ENCODE results near the gene PFKFB4.

PFKFB4 gene

DNA sequence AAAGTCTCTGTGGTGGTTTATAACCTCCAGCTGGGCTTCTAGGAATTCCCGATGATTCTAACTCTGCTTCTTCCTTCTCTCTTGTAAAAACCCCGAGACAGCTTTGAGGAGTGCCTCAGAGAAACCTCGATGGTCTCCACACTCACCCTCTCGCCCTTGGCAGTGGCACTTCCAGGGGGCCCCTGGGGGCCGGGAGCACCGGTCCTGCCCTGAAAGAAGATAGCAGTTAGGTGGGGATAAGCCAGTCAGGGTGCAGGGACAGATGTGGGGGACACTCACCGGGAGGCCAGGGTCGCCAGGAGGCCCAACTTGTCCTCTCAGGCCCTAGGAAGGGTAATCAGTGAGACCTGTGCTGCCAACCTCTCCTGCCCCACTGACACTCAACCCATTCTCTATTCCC lies 28.8 kb upstream of the PFKFB4 start:
- no peaks in the 10 kb centered on the region for H3K4me1 ChIP-seq (ENCODE audit: control insufficient read depth in 1 of 2, insufficient read depth in 2 of 2, low read length in 2 of 2)
- H3K9ac ChIP-seq (ENCODE audit: low read depth in 1 of 2, low read length in 2 of 2): no peak overlapping the region
- H3K27ac ChIP-seq (ENCODE audit: low read depth, low read length): no peak overlapping the region
- H3K36me3 ChIP-seq (ENCODE audit: control insufficient read depth in 1 of 2, insufficient read depth in 2 of 2, low read length in 2 of 2): no peaks in the 10 kb centered on the region
- H3K9me3 ChIP-seq (ENCODE audit: control insufficient read depth in 1 of 2, low read length in 2 of 2): no peaks in the 10 kb centered on the region
- H3K27me3 ChIP-seq (ENCODE audit: control insufficient read depth in 1 of 2, insufficient read depth in 2 of 2, low read length in 2 of 2): no peaks in the 10 kb centered on the region
- no peak overlapping the region for H3K4me3 ChIP-seq (ENCODE audit: low read depth in 1 of 2, low read length in 2 of 2)

DNA sequence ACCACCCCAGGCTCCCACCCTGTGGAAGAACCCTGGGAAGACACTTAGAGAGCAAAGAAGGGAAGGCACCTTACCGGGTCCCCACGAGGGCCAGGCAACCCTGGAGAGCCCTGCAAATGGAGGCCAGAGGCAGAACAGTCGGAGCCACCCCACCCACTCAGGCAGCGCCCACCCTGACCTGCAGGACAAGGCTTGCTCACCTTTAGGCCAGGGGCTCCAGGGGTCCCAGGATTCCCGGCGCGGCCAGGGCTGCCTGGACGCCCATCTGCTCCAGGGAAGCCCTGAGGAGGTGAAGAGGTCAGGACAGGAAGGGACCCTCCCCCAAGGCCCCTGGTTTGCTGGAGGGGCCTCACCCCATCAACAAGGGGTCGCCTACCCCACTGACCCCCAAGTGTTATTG lies 28.2 kb upstream of the PFKFB4 start:
- H3K4me3 ChIP-seq (ENCODE audit: low read depth in 1 of 2, low read length in 2 of 2): no peak overlapping the region
- H3K36me3 ChIP-seq (ENCODE audit: control insufficient read depth in 1 of 2, insufficient read depth in 2 of 2, low read length in 2 of 2): no peaks in the 10 kb centered on the region
- H3K4me1 ChIP-seq (ENCODE audit: control insufficient read depth in 1 of 2, insufficient read depth in 2 of 2, low read length in 2 of 2): no peaks in the 10 kb centered on the region
- no peak overlapping the region for H3K27ac ChIP-seq (ENCODE audit: low read depth, low read length)
- H3K9ac ChIP-seq (ENCODE audit: low read depth in 1 of 2, low read length in 2 of 2): no peak overlapping the region
- H3K27me3 ChIP-seq (ENCODE audit: control insufficient read depth in 1 of 2, insufficient read depth in 2 of 2, low read length in 2 of 2): no peaks in the 10 kb centered on the region
- H3K9me3 ChIP-seq (ENCODE audit: control insufficient read depth in 1 of 2, low read length in 2 of 2): no peaks in the 10 kb centered on the region

DNA sequence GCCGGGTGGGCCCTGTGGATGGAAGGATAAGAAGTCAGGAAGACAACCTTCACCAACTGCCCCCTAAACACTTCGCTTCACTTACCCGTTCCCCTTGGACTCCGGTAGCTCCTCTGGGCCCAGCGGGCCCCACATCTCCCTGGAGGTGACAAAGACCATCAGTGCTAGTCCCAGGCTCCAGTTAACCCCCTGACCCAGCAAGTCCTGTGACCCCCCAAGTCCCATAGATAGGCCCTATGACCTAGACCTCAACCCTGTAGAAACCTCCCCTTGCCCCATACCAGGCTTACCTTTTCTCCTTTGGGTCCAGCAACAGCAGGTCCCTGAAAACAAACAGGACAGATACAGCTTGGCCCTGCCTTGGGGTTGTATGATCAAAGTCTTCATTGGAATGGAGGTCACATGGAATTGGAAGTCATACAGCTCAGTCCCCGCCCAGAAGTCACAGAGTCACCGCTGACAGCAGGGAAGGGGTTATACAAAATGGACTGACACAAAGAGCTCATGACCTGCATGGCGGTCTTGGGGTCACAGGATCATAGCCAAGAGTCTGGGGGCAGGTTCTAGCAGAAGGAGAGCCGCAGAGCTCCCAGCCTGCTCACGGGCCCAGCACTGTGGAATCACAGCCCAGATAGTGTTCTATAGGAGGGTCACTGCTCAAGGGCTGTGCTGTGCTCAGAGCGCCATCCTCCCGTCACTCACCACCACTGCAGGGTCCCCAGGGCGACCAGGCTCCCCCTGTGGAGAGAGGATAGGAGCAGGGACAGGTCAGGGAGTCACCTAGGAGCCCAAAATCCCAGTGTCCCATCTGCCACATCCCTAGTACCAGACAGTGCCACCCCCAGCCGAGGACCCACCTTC lies 25.2 kb upstream of the PFKFB4 start:
- Histone ChIP-seq H3K9me3 (ENCODE audit: control insufficient read depth in 1 of 2, low read length in 2 of 2) (no peaks in the 10 kb centered on the region), H3K9ac (ENCODE audit: low read depth in 1 of 2, low read length in 2 of 2) (no peak overlapping the region), H3K4me1 (ENCODE audit: control insufficient read depth in 1 of 2, insufficient read depth in 2 of 2, low read length in 2 of 2) (no peaks in the 10 kb centered on the region), H3K4me3 (ENCODE audit: low read depth in 1 of 2, low read length in 2 of 2) (no peak overlapping the region), H3K27ac (ENCODE audit: low read depth, low read length) (no peak overlapping the region), H3K27me3 (ENCODE audit: control insufficient read depth in 1 of 2, insufficient read depth in 2 of 2, low read length in 2 of 2) (no peaks in the 10 kb centered on the region), H3K36me3 (ENCODE audit: control insufficient read depth in 1 of 2, insufficient read depth in 2 of 2, low read length in 2 of 2) (no peaks in the 10 kb centered on the region)

DNA sequence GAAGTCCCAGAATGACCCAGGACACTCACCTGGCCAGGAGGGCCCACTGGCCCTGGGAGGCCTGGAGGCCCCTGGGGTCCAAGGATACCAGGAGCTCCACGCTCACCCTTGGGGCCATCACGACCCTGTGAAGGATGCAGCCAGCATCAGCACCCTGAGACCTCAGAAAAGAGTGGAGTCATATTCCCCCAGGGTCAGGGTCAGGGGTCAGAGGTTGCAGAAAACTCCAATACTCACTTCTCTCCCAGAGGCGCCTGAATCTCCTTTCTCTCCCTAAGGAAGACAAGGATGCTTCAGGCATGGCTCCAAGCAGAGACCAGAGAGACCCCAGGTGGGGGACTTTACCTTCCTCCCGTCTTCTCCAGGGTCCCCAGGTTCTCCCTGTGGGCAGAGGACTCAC lies 20.0 kb upstream of the PFKFB4 start:
- Histone ChIP-seq H3K9me3 (ENCODE audit: control insufficient read depth in 1 of 2, low read length in 2 of 2) (no peaks in the 10 kb centered on the region), H3K9ac (ENCODE audit: low read depth in 1 of 2, low read length in 2 of 2) (no peak overlapping the region), H3K4me3 (ENCODE audit: low read depth in 1 of 2, low read length in 2 of 2) (no peak overlapping the region), H3K27ac (ENCODE audit: low read depth, low read length) (no peak overlapping the region), H3K36me3 (ENCODE audit: control insufficient read depth in 1 of 2, insufficient read depth in 2 of 2, low read length in 2 of 2) (no peaks in the 10 kb centered on the region), H3K27me3 (ENCODE audit: control insufficient read depth in 1 of 2, insufficient read depth in 2 of 2, low read length in 2 of 2) (no peaks in the 10 kb centered on the region), H3K4me1 (ENCODE audit: control insufficient read depth in 1 of 2, insufficient read depth in 2 of 2, low read length in 2 of 2) (no peaks in the 10 kb centered on the region)

DNA sequence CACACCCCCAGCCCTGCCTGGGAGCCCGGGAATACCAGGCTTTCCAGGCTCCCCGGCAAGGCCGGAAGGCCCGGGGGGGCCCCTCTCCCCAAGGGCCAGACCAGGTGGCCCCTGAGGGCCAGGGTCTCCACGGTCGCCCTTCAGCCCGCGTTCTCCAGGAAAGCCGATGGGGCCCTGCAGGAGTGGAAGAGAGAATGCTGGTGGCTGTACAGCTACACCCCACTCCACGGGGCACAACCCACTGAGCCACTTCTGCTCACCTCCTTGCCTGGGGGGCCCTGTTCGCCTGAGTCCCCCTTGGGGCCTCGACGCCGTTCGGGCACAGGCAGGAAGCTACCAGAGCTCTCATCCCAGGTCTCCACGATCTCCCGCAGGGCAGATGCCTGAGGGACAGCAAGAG lies 18.8 kb upstream of the PFKFB4 start:
- Histone ChIP-seq H3K9ac (ENCODE audit: low read depth in 1 of 2, low read length in 2 of 2) (no peak overlapping the region), H3K4me1 (ENCODE audit: control insufficient read depth in 1 of 2, insufficient read depth in 2 of 2, low read length in 2 of 2) (no peaks in the 10 kb centered on the region), H3K4me3 (ENCODE audit: low read depth in 1 of 2, low read length in 2 of 2) (no peak overlapping the region), H3K9me3 (ENCODE audit: control insufficient read depth in 1 of 2, low read length in 2 of 2) (no peaks in the 10 kb centered on the region), H3K36me3 (ENCODE audit: control insufficient read depth in 1 of 2, insufficient read depth in 2 of 2, low read length in 2 of 2) (no peaks in the 10 kb centered on the region), H3K27me3 (ENCODE audit: control insufficient read depth in 1 of 2, insufficient read depth in 2 of 2, low read length in 2 of 2) (no peaks in the 10 kb centered on the region), H3K27ac (ENCODE audit: low read depth, low read length) (no peak overlapping the region)

DNA sequence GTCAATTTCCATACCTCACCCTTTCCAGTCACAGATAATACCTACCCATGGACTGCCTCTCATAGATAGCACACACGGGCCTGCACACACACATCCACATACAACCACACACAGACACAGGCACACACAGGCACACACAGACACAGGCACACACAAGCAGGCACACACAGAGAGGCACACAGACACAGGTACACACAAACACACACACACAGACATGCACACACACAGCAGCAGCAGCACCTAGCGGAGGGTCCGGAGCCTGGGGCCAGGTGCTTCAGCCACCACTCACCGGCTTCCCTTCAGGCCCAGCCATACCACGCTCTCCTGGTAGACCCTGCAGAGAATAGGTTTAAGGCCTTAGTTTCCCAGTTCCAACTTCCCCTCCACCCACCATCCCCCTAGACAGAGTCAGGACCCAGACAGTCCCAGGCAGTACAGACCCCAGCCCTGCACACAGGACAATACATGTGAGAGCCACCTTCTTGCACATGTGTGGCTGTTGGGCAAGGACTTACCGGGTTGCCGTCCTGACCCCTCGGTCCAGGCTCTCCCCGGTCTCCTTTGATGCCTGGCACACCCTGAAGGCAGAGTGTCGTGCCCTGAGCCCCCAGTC lies 17.5 kb upstream of the PFKFB4 start:
- no peaks in the 10 kb centered on the region for H3K36me3 ChIP-seq (ENCODE audit: control insufficient read depth in 1 of 2, insufficient read depth in 2 of 2, low read length in 2 of 2)
- H3K9me3 ChIP-seq (ENCODE audit: control insufficient read depth in 1 of 2, low read length in 2 of 2): no peaks in the 10 kb centered on the region
- H3K4me1 ChIP-seq (ENCODE audit: control insufficient read depth in 1 of 2, insufficient read depth in 2 of 2, low read length in 2 of 2): no peaks in the 10 kb centered on the region
- H3K4me3 ChIP-seq (ENCODE audit: low read depth in 1 of 2, low read length in 2 of 2): no peak overlapping the region
- H3K9ac ChIP-seq (ENCODE audit: low read depth in 1 of 2, low read length in 2 of 2): no peak overlapping the region
- no peak overlapping the region for H3K27ac ChIP-seq (ENCODE audit: low read depth, low read length)
- no peaks in the 10 kb centered on the region for H3K27me3 ChIP-seq (ENCODE audit: control insufficient read depth in 1 of 2, insufficient read depth in 2 of 2, low read length in 2 of 2)

DNA sequence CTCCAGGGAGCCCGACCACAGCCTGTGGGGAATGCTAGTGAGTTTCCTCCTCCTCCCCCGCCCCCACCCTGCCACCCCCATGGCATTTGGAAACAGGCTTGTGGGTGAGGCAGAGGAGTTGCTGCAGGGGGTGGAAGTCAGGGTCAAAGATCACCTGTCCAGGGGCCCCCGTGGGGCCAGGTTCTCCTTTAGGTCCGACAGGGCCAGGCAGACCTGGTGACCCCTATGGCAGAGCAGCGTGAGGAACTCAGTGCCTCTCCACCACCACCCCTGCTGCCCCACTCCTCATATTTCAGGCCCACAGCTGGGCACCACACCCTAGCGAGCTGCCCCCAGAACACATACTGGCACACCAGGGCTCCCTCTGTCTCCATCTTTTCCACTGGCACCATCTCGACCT lies 15.9 kb upstream of the PFKFB4 start:
- Histone ChIP-seq H3K4me3 (ENCODE audit: low read depth in 1 of 2, low read length in 2 of 2) (no peak overlapping the region), H3K4me1 (ENCODE audit: control insufficient read depth in 1 of 2, insufficient read depth in 2 of 2, low read length in 2 of 2) (no peaks in the 10 kb centered on the region), H3K36me3 (ENCODE audit: control insufficient read depth in 1 of 2, insufficient read depth in 2 of 2, low read length in 2 of 2) (no peaks in the 10 kb centered on the region), H3K9me3 (ENCODE audit: control insufficient read depth in 1 of 2, low read length in 2 of 2) (no peaks in the 10 kb centered on the region), H3K27ac (ENCODE audit: low read depth, low read length) (no peak overlapping the region), H3K27me3 (ENCODE audit: control insufficient read depth in 1 of 2, insufficient read depth in 2 of 2, low read length in 2 of 2) (no peaks in the 10 kb centered on the region), H3K9ac (ENCODE audit: low read depth in 1 of 2, low read length in 2 of 2) (no peak overlapping the region)

DNA sequence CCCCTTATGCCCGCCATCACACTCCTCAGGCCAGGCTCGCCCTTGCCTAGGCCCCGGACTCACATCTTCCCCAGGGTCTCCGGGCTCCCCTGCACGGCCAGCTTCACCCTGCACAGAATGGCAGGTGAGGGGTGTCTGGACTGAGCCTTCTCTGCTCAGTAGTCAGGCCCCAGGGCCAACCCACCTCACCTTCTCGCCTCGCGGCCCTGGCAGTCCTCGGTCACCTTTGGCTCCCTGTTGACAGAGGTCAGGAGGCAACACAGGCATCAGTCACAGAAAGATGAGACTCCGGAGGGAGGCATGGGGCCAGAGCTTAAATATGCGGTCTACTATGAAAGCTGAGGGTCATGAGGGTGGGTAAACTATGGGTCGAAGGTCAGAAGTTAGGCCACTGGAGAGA lies 15.3 kb upstream of the PFKFB4 start:
- Histone ChIP-seq H3K36me3 (ENCODE audit: control insufficient read depth in 1 of 2, insufficient read depth in 2 of 2, low read length in 2 of 2) (no peaks in the 10 kb centered on the region), H3K9ac (ENCODE audit: low read depth in 1 of 2, low read length in 2 of 2) (no peak overlapping the region), H3K9me3 (ENCODE audit: control insufficient read depth in 1 of 2, low read length in 2 of 2) (no peaks in the 10 kb centered on the region), H3K27me3 (ENCODE audit: control insufficient read depth in 1 of 2, insufficient read depth in 2 of 2, low read length in 2 of 2) (no peaks in the 10 kb centered on the region), H3K4me1 (ENCODE audit: control insufficient read depth in 1 of 2, insufficient read depth in 2 of 2, low read length in 2 of 2) (no peaks in the 10 kb centered on the region), H3K4me3 (ENCODE audit: low read depth in 1 of 2, low read length in 2 of 2) (no peak overlapping the region), H3K27ac (ENCODE audit: low read depth, low read length) (no peak overlapping the region)

DNA sequence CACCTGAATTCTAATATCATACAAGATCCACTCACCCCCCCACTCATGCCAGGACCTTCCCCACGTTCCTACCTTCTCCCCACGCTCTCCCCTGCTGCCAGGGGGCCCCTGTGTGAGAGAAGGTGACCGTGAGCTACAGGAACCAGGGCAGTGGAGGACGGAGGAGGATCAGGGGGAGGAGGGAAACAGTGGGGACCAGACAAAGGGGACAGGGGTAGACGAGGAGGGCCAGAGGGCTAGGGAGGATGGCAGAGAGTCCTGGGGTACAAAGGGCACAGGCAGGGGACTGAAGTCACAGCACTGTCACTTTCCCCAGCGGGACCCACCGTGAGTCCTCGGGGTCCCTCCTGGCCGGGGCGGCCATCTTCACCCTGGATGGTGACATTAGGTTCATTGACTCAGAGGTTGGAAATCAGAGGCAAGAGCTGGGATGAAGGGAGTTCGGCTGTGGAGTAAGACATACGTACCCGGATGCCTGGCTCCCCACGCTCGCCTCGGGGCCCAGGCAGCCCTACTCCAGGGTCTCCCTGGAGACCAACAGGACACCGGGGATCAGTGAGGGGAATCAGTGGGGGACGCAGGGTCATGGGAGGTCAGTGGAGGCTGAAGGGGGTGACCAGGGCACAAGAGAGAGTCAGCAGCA lies 13.3 kb upstream of the PFKFB4 start:
- Histone ChIP-seq H3K27ac (ENCODE audit: low read depth, low read length) (no peak overlapping the region), H3K36me3 (ENCODE audit: control insufficient read depth in 1 of 2, insufficient read depth in 2 of 2, low read length in 2 of 2) (no peaks in the 10 kb centered on the region), H3K9me3 (ENCODE audit: control insufficient read depth in 1 of 2, low read length in 2 of 2) (no peaks in the 10 kb centered on the region), H3K27me3 (ENCODE audit: control insufficient read depth in 1 of 2, insufficient read depth in 2 of 2, low read length in 2 of 2) (no peaks in the 10 kb centered on the region), H3K9ac (ENCODE audit: low read depth in 1 of 2, low read length in 2 of 2) (no peak overlapping the region), H3K4me1 (ENCODE audit: control insufficient read depth in 1 of 2, insufficient read depth in 2 of 2, low read length in 2 of 2) (no peaks in the 10 kb centered on the region), H3K4me3 (ENCODE audit: low read depth in 1 of 2, low read length in 2 of 2) (no peak overlapping the region)

DNA sequence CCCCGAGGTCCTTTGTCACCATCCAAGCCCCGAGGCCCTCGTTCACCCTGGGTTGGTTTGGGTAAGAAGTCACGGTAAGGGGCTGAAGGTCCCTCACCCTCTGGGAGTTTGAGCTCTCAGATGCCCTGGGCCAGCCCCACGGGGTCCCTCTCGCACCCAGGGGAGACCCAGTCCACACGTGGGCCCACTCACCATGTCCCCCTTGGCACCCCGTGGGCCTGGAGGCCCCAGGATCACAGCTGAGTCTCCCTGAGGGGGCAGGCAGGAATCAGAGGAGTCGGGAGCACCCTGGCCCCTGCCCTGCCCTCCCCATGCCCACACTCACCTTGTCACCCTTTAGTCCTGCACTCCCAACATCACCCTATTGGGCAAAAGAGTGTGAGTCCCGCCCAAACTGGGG lies 12.8 kb upstream of the PFKFB4 start:
- Histone ChIP-seq H3K36me3 (ENCODE audit: control insufficient read depth in 1 of 2, insufficient read depth in 2 of 2, low read length in 2 of 2) (no peaks in the 10 kb centered on the region), H3K27ac (ENCODE audit: low read depth, low read length) (no peak overlapping the region), H3K27me3 (ENCODE audit: control insufficient read depth in 1 of 2, insufficient read depth in 2 of 2, low read length in 2 of 2) (no peaks in the 10 kb centered on the region), H3K9me3 (ENCODE audit: control insufficient read depth in 1 of 2, low read length in 2 of 2) (no peaks in the 10 kb centered on the region), H3K4me1 (ENCODE audit: control insufficient read depth in 1 of 2, insufficient read depth in 2 of 2, low read length in 2 of 2) (no peaks in the 10 kb centered on the region), H3K4me3 (ENCODE audit: low read depth in 1 of 2, low read length in 2 of 2) (no peak overlapping the region), H3K9ac (ENCODE audit: low read depth in 1 of 2, low read length in 2 of 2) (no peak overlapping the region)

All from duodenal mucosa (tissue), 2 donors.